HEK293 (cell line): ENCODE measurements around the gene TIMP2.
"Not testable (repeated sequence)": the region's sequence is repeated elsewhere in the genome, so short reads cannot be mapped to it uniquely, and the experiment has no call there.

Experiments
- CTCF ChIA-PET: fragments of 350-600 bp; formaldehyde crosslinking; extraction: SDS; loops from one replicate; lab custom pipeline; 2021; ENCODE audit warnings: antibody characterized with exemption; lab: Yijun Ruan, JAX
- POLR2A ChIA-PET: fragments of 300-600 bp; formaldehyde crosslinking; extraction: SDS; loops from one replicate; lab custom pipeline; 2020; ENCODE audit warnings: antibody characterized with exemption, inconsistent platforms; lab: Yijun Ruan, JAX
- H3K27ac ChIP-seq: fragments of 200-500 bp; sonication (Bioruptor generic); 2 replicates; pipeline ENCODE4 v1.5.1; 2014; ENCODE audit warnings: low read depth, low read length, control low read depth, inconsistent platforms; ENCODE audit errors: extremely low read depth
- H3K36me3 ChIP-seq, 2 experiments: fragments of 200-500 bp in 1 of 2; sonication (Bioruptor generic) in 1 of 2; 1 replicate in 1 of 2; 2 replicates in 1 of 2; pipeline ENCODE4 v1.5.1; 2014 to 2017; ENCODE audit warnings: inconsistent platforms in 2 of 2, low read length in 2 of 2; ENCODE audit not compliant: control insufficient read depth in 2 of 2, insufficient read depth in 1 of 2
- H3K4me1 ChIP-seq: fragments of 200-500 bp; sonication (Bioruptor generic); 2 replicates; pipeline ENCODE4 v1.5.1; 2014; ENCODE audit warnings: mild to moderate bottlenecking, low read length, inconsistent platforms; ENCODE audit not compliant: control insufficient read depth, insufficient read depth
- H3K4me3 ChIP-seq: 2 replicates; pipeline ENCODE4 v1.5.1; 2011; ENCODE audit warnings: low read depth, mild to moderate bottlenecking, control low read depth, low read length, moderate library complexity
- H3K9me3 ChIP-seq: fragments of 200-500 bp; sonication (Bioruptor generic); 2 replicates; pipeline ENCODE4 v1.5.1; 2014; ENCODE audit warnings: low read depth, low read length, inconsistent platforms; ENCODE audit not compliant: control insufficient read depth, insufficient read depth
- BCL11A ChIP-seq: fragments of 450-650 bp; formaldehyde crosslinking; IDR thresholded peaks from 2 replicates; pipeline ENCODE4 v1.5.1; 2016; ENCODE audit warnings: low read depth, missing biosample characterization, missing genetic modification characterization
- GLIS1 ChIP-seq: fragments of 450-650 bp; formaldehyde crosslinking; IDR thresholded peaks from 2 replicates; pipeline ENCODE4 v1.5.1; 2016; ENCODE audit warnings: missing biosample characterization, missing genetic modification characterization
- HOXA7 ChIP-seq: sonication (generic); formaldehyde crosslinking; IDR thresholded peaks from 2 replicates; pipeline ENCODE4 v1.8.1; 2022; ENCODE audit warnings: missing genetic modification reagents, borderline replicate concordance
- KLF8 ChIP-seq: fragments of 450-650 bp; formaldehyde crosslinking; IDR thresholded peaks from 2 replicates; pipeline ENCODE4 v1.5.1; 2016; ENCODE audit warnings: missing biosample characterization, missing genetic modification characterization
- MYNN ChIP-seq: fragments of 450-650 bp; formaldehyde crosslinking; IDR thresholded peaks from 2 replicates; pipeline ENCODE4 v1.5.1; 2016; ENCODE audit warnings: missing biosample characterization, missing genetic modification characterization, borderline replicate concordance
- REPIN1 ChIP-seq: fragments of 450-650 bp; formaldehyde crosslinking; IDR thresholded peaks from 2 replicates; pipeline ENCODE4 v1.5.1; 2017; ENCODE audit warnings: missing biosample characterization, missing genetic modification characterization, low read depth
- SCRT2 ChIP-seq: fragments of 450-650 bp; formaldehyde crosslinking; IDR thresholded peaks from 2 replicates; pipeline ENCODE4 v1.5.1; 2016; ENCODE audit warnings: missing biosample characterization, missing genetic modification characterization
- SP3 ChIP-seq: fragments of 450-650 bp; formaldehyde crosslinking; IDR thresholded peaks from 2 replicates; pipeline ENCODE4 v1.5.1; 2016; ENCODE audit warnings: missing biosample characterization, missing genetic modification characterization
- ZNF121 ChIP-seq: fragments of 450-650 bp; formaldehyde crosslinking; IDR thresholded peaks from 2 replicates; pipeline ENCODE4 v1.5.1; 2016; ENCODE audit warnings: missing biosample characterization, missing genetic modification characterization
- ZNF2 ChIP-seq: fragments of 450-650 bp; formaldehyde crosslinking; IDR thresholded peaks from 2 replicates; pipeline ENCODE4 v1.5.1; 2016; ENCODE audit warnings: missing biosample characterization, missing genetic modification characterization
- ZNF214 ChIP-seq: fragments of 450-650 bp; formaldehyde crosslinking; IDR thresholded peaks from 2 replicates; pipeline ENCODE4 v1.5.1; 2017; ENCODE audit warnings: missing biosample characterization, mild to moderate bottlenecking, missing genetic modification characterization, borderline replicate concordance
- ZNF341 ChIP-seq: fragments of 450-650 bp; formaldehyde crosslinking; IDR thresholded peaks from 2 replicates; pipeline ENCODE4; 2016; ENCODE audit warnings: low read depth, missing biosample characterization, missing genetic modification characterization
- ZNF350 ChIP-seq: fragments of 450-650 bp; formaldehyde crosslinking; IDR thresholded peaks from 2 replicates; pipeline ENCODE4 v1.5.0; 2017; ENCODE audit warnings: missing biosample characterization, mild to moderate bottlenecking, missing genetic modification characterization
- TF ChIP-seq, protein P1 (sequence below): fragments of 450-650 bp; formaldehyde crosslinking; IDR thresholded peaks from 2 replicates; pipeline ENCODE4 v1.5.1; 2016; ENCODE audit warnings: missing biosample characterization, missing genetic modification characterization
- TF ChIP-seq, protein P2 (sequence below): fragments of 450-650 bp; formaldehyde crosslinking; IDR thresholded peaks from 2 replicates; pipeline ENCODE4 v1.5.1; 2016; ENCODE audit warnings: missing biosample characterization, missing genetic modification characterization

TIMP2 gene

GRCh38 chr17:78946131-78946530, 20.9 kb upstream of the TIMP2 start (continued):
- TF ChIP-seq BCL11A (tag by site-specific recombination): no peak
- TF ChIP-seq HOXA7 (CRISPR knock-in tag): no peak
- TF ChIP-seq MYNN (tag by site-specific recombination): no peak
- no peak for TF ChIP-seq ZNF350 (tag by site-specific recombination)

GRCh38 chr17:78945455-78945854, 20.3 kb upstream of the TIMP2 start:
- H3K27ac ChIP-seq, POLR2A ChIA-PET, H3K9me3 ChIP-seq, H3K36me3 ChIP-seq, H3K4me3 ChIP-seq, H3K4me1 ChIP-seq: not testable (repeated sequence)
- CTCF ChIA-PET: interaction anchor here (0.7 kb wide), 1 partner anchor 21 kb away, joined by 3 read pairs; no protein-coding TSS in a partner anchor

- CTCF ChIA-PET: interaction anchor here (0.7 to 1.5 kb wide), 2 partner anchors 13 to 22 kb away, joined by 3 to 4 read pairs; no protein-coding TSS in a partner anchor
- H3K4me1 ChIP-seq: no peaks in the 10 kb centered on the region; the same call in 1 of the 2 replicates
- no peak overlapping the region for H3K4me3 ChIP-seq
- no peaks in the 10 kb centered on the region for H3K9me3 ChIP-seq
- no peak overlapping the region for H3K27ac ChIP-seq
- TF ChIP-seq SCRT2 (tag by site-specific recombination): 0 out of 2 replicates have a peak, but pooled peaks have one; percentile 9
- no peak for TF ChIP-seq ZNF214 (tag by site-specific recombination)
- POLR2A ChIA-PET: no interaction called here
- no peaks in the 10 kb centered on the region for H3K36me3 ChIP-seq
These were observed 19.8 kb upstream of the TIMP2 start for GRCh38 chr17:78944956-78945355.

DNA sequence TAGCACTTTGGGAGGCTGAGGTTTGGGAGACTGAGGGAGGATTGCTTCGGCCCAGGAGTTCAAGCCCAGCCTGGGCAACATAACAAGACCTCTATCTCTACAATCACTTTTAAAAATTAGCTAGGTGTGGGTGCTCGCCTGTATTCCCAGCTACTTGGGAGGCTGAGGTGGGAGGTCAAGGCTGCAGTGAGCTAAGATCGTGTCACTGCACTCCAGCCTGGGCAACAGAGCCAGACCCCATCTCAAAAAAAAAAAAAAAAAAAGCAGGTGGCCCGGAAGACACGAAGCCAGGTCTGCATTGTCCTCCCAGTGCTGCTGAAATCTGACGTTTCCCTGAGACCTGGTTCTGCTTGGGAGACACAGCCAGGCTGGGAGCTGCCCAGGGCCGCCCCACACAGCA, 18.8 kb upstream of the TIMP2 start:
- H3K36me3 ChIP-seq: no peaks in the 10 kb centered on the region
- ChIA-PET POLR2A (interaction anchor here (1.8 kb wide), 1 partner anchor 10 kb away, joined by 7 read pairs; no protein-coding TSS in a partner anchor), CTCF (interaction anchor here (0.6 to 1.8 kb wide), 4 partner anchors 14 to 56 kb away, joined by 3 to 11 read pairs (median 4); no protein-coding TSS in a partner anchor)
- no peak overlapping the region for H3K4me3 ChIP-seq
- no peaks in the 10 kb centered on the region; the same call in 1 of the 2 replicates for H3K4me1 ChIP-seq
- TF ChIP-seq, protein P1, sequence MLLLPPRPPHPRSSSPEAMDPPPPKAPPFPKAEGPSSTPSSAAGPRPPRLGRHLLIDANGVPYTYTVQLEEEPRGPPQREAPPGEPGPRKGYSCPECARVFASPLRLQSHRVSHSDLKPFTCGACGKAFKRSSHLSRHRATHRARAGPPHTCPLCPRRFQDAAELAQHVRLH (tag by site-specific recombination): no peak
- TF ChIP-seq SP3 (tag by site-specific recombination) (no peak), ZNF121 (tag by site-specific recombination) (peak; percentile 66; the same call in 1 of the 2 replicates), KLF8 (no peak)
- no peak overlapping the region for H3K27ac ChIP-seq
- H3K9me3 ChIP-seq: no peaks in the 10 kb centered on the region

DNA sequence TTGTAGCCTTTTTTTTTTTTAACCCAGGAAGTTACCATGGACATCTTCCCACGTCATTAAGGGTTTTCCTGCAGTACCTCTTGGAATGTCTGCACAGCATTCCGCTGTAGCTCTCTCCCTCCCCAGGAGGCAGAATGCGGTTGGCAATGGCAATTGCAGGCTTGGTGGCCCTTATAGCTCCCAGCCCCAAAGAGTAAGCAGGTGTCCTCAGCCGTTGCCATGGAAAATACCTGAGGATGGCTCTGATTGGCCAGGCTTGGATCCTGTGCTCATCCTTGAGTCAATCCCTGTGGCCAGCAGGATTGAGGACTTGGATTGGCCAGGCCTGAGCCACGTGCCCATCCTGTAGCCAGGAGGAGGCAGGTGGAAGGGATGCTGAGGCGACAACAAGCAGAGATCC, 15.5 kb upstream of the TIMP2 start:
- Histone ChIP-seq H3K36me3 (no peaks in the 10 kb centered on the region), H3K4me3 (no peak overlapping the region), H3K9me3 (no peaks in the 10 kb centered on the region), H3K27ac (no peak overlapping the region), H3K4me1 (peaks cover 2% of the 10 kb centered on the region)
- ChIA-PET POLR2A (interaction anchor here (0.9 kb wide), 1 partner anchor 26 kb away, joined by 3 read pairs; no protein-coding TSS in a partner anchor), CTCF (interaction anchor here (0.6 to 1.9 kb wide), 3 partner anchors 31 to 75 kb away, joined by 4 to 9 read pairs (median 4); no protein-coding TSS in a partner anchor)
- no peak for TF ChIP-seq ZNF2 (tag by site-specific recombination)
- peak; percentile 11; the same call in 1 of the 2 replicates for TF ChIP-seq GLIS1 (tag by site-specific recombination)
- TF ChIP-seq REPIN1 (tag by site-specific recombination): no peak
- 0 out of 2 replicates have a peak, but pooled peaks have one; percentile 38 for TF ChIP-seq ZNF341 (tag by site-specific recombination)
- TF ChIP-seq, protein P2, sequence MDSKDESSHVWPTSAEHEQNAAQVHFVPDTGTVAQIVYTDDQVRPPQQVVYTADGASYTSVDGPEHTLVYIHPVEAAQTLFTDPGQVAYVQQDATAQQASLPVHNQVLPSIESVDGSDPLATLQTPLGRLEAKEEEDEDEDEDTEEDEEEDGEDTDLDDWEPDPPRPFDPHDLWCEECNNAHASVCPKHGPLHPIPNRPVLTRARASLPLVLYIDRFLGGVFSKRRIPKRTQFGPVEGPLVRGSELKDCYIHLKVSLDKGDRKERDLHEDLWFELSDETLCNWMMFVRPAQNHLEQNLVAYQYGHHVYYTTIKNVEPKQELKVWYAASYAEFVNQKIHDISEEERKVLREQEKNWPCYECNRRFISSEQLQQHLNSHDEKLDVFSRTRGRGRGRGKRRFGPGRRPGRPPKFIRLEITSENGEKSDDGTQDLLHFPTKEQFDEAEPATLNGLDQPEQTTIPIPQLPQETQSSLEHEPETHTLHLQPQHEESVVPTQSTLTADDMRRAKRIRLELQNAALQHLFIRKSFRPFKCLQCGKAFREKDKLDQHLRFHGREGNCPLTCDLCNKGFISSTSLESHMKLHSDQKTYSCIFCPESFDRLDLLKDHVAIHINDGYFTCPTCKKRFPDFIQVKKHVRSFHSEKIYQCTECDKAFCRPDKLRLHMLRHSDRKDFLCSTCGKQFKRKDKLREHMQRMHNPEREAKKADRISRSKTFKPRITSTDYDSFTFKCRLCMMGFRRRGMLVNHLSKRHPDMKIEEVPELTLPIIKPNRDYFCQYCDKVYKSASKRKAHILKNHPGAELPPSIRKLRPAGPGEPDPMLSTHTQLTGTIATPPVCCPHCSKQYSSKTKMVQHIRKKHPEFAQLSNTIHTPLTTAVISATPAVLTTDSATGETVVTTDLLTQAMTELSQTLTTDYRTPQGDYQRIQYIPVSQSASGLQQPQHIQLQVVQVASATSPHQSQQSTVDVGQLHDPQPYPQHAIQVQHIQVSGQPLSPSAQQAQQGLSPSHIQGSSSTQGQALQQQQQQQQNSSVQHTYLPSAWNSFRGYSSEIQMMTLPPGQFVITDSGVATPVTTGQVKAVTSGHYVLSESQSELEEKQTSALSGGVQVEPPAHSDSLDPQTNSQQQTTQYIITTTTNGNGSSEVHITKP (tag by site-specific recombination): no peak
